ENCODE measurements around the gene CAMK2G.

CAMK2G gene

DNA sequence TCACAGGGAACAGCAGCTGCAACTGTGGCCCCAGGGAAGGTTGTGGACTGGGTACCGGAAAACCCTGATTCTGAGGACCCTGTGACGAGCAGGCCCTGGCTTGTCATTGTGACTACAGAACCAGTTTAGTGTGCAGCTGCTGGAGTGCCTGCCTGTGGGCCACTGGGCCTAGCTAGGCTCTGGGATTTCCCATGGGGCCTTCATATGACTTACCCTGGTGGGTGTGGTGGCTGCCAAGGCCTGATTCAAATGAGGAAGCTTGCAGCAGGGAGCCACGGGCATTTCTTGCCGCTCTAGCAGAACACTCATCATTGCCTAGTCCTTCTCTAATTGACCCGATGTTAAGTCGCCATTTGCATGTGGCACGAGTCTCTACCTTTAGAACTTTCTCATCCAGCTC lies 14.7 kb upstream of the CAMK2G start:
- no peak for TF ChIP-seq CTCF (IDR thresholded peaks at IDR 0.05; ENCODE audit: low read depth, low read length, missing control alignments)
- DNase-seq (ENCODE audit: low read depth): no peak
- in situ Hi-C loops (cut with HindIII; ENCODE audit: low sequenced_read_pairs): loop anchor here (25.0 kb wide), 2 partner anchors 223 to 323 kb away; no protein-coding TSS in a partner anchor
- no peak overlapping the region for H3K4me3 ChIP-seq (ENCODE audit: low read depth, low read length)

- DNase-seq (ENCODE audit: low read depth): no peak
- in situ Hi-C loops (cut with HindIII; ENCODE audit: low sequenced_read_pairs): loop anchor here (25.0 kb wide), 2 partner anchors 224 to 324 kb away; no protein-coding TSS in a partner anchor
- TF ChIP-seq CTCF (IDR thresholded peaks at IDR 0.05; ENCODE audit: low read depth, low read length, missing control alignments): no peak
- no peak overlapping the region for H3K4me3 ChIP-seq (ENCODE audit: low read depth, low read length)
Observed at GRCh38 chr10:73888514-73888913, 14.2 kb upstream of the CAMK2G start.

- no peak for TF ChIP-seq CTCF (IDR thresholded peaks at IDR 0.05; ENCODE audit: low read depth, low read length, missing control alignments)
- DNase-seq (ENCODE audit: low read depth): peak; percentile 88
- H3K4me3 ChIP-seq (ENCODE audit: low read depth, low read length): no peak overlapping the region
- in situ Hi-C loops (cut with HindIII; ENCODE audit: low sequenced_read_pairs): loop anchor here (25.0 kb wide), 2 partner anchors 225 to 325 kb away; no protein-coding TSS in a partner anchor
Observed at GRCh38 chr10:73887294-73888039, 13.1 kb upstream of the CAMK2G start.

DNA sequence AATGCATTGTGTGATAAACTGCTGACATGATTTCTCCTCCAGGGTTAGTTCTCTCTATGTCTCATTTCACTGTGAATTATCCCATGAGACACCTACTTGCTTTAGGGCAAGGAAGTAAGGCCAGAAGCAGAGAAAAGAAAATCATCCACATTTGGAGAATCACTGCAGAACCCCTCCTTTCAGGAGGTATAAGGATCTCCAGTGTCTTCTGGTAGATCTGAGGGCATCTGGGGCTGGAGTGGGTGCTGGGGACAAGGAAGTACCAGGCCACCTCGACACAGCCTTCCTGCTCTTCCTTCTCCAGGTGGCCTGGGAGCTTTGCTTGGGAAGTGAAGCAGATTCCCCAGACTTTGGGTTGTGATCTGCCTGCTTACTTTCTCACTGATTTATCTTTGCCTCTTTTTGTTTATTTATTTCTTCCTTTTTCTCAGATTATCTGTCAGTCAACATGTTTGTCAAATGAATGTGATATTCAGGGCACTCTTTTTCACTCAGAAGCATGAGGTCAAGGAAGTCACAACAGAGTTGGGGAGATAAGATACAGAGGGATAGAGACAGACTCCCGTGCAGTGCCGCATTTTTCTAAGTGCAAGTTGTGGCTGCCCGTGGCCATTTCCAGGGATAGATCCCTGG lies 12.4 kb upstream of the CAMK2G start:
- H3K4me3 ChIP-seq (ENCODE audit: low read depth, low read length): no peak overlapping the region
- in situ Hi-C loops (cut with HindIII; ENCODE audit: low sequenced_read_pairs): loop anchor here (25.0 kb wide), 2 partner anchors 226 to 326 kb away; no protein-coding TSS in a partner anchor
- no peak for DNase-seq (ENCODE audit: low read depth)
- no peak for TF ChIP-seq CTCF (IDR thresholded peaks at IDR 0.05; ENCODE audit: low read depth, low read length, missing control alignments)

DNA sequence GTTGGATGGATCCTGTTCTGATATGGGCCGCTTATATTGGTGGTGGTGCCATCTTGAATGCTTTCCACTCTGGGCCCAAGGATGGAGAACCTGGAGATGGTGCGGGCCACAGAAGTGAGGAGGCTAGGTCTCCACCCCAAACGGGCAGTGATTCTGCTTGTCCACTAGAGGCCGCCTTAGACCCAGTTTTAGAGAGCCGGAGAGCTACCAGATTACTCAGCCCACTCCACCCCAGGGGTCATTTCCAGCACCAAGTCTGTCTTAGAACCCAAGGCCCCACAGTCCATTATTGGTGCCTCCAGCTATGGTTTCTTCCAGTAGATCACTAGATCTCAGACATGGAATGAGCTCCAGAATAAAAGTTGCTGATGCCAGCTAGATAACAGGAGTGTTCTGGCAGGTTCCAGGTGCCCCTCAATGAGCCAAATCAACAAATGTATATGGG lies 11.8 kb upstream of the CAMK2G start:
- TF ChIP-seq CTCF (IDR thresholded peaks at IDR 0.05; ENCODE audit: low read depth, low read length, missing control alignments): peak; percentile 82
- in situ Hi-C loops (cut with HindIII; ENCODE audit: low sequenced_read_pairs): loop anchor here (25.0 kb wide), 2 partner anchors 226 to 326 kb away; no protein-coding TSS in a partner anchor
- H3K4me3 ChIP-seq (ENCODE audit: low read depth, low read length): no peak overlapping the region
- DNase-seq (ENCODE audit: low read depth): peak; percentile 67

DNA sequence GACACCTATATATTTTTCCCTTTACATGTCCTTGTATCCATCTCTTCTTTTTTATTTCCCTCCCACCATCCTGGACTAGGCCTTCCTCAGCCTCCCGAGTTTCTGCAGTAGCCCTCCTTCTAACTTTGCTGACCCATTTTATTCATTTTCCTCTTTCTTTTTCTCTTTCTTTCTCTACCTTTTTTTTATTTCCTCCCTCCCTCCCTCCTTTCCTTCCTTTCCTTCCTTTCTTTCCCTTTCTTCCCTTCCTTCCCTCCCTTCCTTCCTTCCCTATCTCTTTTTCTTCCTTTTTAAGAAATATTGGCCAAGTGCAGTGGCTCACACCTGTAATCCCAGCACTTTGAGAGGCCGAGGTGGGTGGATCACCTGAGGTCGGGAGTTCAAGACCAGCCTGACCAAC lies 9.7 kb upstream of the CAMK2G start:
- in situ Hi-C loops (cut with HindIII; ENCODE audit: low sequenced_read_pairs): loop anchor here (5.0 to 25.0 kb wide), 4 partner anchors 37 to 328 kb away; no protein-coding TSS in a partner anchor
- no peak for DNase-seq (ENCODE audit: low read depth)
- no peak overlapping the region for H3K4me3 ChIP-seq (ENCODE audit: low read depth, low read length)
- no peak for TF ChIP-seq CTCF (IDR thresholded peaks at IDR 0.05; ENCODE audit: low read depth, low read length, missing control alignments)
